Endothelial cell of umbilical vein (primary cell): ENCODE data around the gene UVSSA.
"Not testable (repeated sequence)": the region's sequence is repeated elsewhere in the genome, so short reads cannot be mapped to it uniquely, and the experiment has no call there.

Experiments used
- EZH2 ChIP-seq: IDR thresholded peaks from 2 replicates; pipeline ENCODE4 v1.6.1; 2012; ENCODE audit warnings: borderline replicate concordance, low read depth, mild to moderate bottlenecking, moderate library complexity, low read length, inconsistent platforms; ENCODE audit not compliant: severe bottlenecking
- POLR2A ChIP-seq: IDR thresholded peaks from 2 replicates; pipeline ENCODE4 v1.6.1; 2012; ENCODE audit warnings: low read depth, mild to moderate bottlenecking, control low read depth, low read length
- POLR2AphosphoS5 ChIP-seq: IDR thresholded peaks from 2 replicates; pipeline ENCODE4 v1.6.1; 2012; ENCODE audit warnings: low read depth, mild to moderate bottlenecking, control low read depth, low read length, moderate library complexity; ENCODE audit not compliant: insufficient read depth
- TF ChIP-seq, protein P1 (sequence below), 2 donors: IDR thresholded peaks; 1 replicate in 1 of 2; 2 replicates in 1 of 2; pipeline ENCODE4 v1.5.1; 2011; ENCODE audit warnings: low read length in 2 of 2, mild to moderate bottlenecking in 2 of 2, moderate library complexity in 2 of 2, control low read depth in 1 of 2, inconsistent platforms in 1 of 2, low read depth in 1 of 2; ENCODE audit not compliant: insufficient read depth in 1 of 2; ENCODE audit errors: extremely low read depth in 1 of 2
- TF ChIP-seq, protein P2 (sequence below): IDR thresholded peaks from 2 replicates; pipeline ENCODE4 v1.6.1; 2011; ENCODE audit not compliant: insufficient read depth, insufficient read length

GRCh38 chr4:1324443-1325175 lies 22.4 kb upstream of the UVSSA start:
- TF ChIP-seq, protein P1, sequence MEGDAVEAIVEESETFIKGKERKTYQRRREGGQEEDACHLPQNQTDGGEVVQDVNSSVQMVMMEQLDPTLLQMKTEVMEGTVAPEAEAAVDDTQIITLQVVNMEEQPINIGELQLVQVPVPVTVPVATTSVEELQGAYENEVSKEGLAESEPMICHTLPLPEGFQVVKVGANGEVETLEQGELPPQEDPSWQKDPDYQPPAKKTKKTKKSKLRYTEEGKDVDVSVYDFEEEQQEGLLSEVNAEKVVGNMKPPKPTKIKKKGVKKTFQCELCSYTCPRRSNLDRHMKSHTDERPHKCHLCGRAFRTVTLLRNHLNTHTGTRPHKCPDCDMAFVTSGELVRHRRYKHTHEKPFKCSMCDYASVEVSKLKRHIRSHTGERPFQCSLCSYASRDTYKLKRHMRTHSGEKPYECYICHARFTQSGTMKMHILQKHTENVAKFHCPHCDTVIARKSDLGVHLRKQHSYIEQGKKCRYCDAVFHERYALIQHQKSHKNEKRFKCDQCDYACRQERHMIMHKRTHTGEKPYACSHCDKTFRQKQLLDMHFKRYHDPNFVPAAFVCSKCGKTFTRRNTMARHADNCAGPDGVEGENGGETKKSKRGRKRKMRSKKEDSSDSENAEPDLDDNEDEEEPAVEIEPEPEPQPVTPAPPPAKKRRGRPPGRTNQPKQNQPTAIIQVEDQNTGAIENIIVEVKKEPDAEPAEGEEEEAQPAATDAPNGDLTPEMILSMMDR (IDR thresholded peaks at IDR 0.05; ENCODE audit: extremely low read depth in 1 of 2, insufficient read depth in 1 of 2, low read depth in 1 of 2, low read length in 2 of 2), result not testable (repeated sequence)
- TF ChIP-seq, protein P2, sequence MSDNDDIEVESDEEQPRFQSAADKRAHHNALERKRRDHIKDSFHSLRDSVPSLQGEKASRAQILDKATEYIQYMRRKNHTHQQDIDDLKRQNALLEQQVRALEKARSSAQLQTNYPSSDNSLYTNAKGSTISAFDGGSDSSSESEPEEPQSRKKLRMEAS, result not testable (repeated sequence)
- TF ChIP-seq POLR2AphosphoS5, EZH2, POLR2A: not testable (repeated sequence)
